Measurements from ENCODE around the gene HIRIP3. TPM values are rescaled to one million over a fixed set of nuclear protein-coding genes. Genes with fewer than 3 reads are reported as not detected.

HIRIP3 gene
- total RNA-seq, 1 donor from 2014 or later, result 7.1 TPM

DNA sequence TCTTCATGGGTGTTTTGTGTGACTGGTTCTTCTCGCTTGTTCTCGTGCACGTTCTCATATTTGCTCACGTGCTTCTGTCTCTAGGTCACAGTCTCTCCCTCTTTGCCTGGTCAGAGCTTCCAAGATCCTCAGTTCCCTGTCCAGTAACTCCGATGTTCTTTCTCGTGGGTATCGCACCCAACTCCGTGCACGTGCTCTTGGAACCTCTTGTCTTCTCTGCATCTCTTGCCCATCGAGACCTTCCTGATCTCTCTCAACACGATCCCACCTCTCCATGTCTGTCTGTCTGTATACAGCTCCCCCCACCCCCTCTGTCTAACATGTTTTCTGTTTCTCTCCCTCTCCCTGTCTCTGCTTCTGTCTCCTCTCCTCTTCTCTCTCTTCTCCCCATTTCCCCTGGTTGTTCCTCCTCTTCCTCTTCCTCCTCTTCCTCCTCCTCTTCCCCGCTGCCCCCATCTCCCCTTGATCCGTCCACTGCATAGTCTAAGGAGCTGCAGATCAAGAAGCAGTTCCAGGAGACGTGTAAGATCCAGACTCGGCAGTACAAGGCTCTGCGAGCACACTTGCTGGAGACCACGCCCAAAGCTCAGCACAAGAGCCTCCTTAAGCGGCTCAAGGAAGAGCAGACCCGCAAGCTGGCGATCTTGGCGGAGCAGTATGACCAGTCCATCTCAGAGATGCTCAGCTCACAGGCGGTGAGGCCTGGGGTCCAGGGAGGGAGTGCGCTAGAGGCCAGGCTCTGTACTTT is 6.1 kb downstream of the HIRIP3 start:
- DNase-seq (ENCODE audit: extremely low spot score in 2 of 2), result no peak
- peaks cover 7% of the 10 kb centered on the region for H3K4me1 ChIP-seq
- no peaks in the 10 kb centered on the region for H3K9me3 ChIP-seq
- no peak overlapping the region for H3K4me3 ChIP-seq
- no peak overlapping the region for H3K27ac ChIP-seq
- intact Hi-C loops (cut with DNase I), result no loop called here
- no peaks in the 10 kb centered on the region for H3K27me3 ChIP-seq
- peaks cover 0 to 66% of the 10 kb centered on the region in 2 donors for H3K36me3 ChIP-seq
- TF ChIP-seq, protein P1, sequence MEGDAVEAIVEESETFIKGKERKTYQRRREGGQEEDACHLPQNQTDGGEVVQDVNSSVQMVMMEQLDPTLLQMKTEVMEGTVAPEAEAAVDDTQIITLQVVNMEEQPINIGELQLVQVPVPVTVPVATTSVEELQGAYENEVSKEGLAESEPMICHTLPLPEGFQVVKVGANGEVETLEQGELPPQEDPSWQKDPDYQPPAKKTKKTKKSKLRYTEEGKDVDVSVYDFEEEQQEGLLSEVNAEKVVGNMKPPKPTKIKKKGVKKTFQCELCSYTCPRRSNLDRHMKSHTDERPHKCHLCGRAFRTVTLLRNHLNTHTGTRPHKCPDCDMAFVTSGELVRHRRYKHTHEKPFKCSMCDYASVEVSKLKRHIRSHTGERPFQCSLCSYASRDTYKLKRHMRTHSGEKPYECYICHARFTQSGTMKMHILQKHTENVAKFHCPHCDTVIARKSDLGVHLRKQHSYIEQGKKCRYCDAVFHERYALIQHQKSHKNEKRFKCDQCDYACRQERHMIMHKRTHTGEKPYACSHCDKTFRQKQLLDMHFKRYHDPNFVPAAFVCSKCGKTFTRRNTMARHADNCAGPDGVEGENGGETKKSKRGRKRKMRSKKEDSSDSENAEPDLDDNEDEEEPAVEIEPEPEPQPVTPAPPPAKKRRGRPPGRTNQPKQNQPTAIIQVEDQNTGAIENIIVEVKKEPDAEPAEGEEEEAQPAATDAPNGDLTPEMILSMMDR (IDR thresholded peaks at IDR 0.05), result no peak
- TF ChIP-seq POLR2AphosphoS5 (IDR thresholded peaks at IDR 0.05; ENCODE audit: insufficient read depth in 1 of 2, low read depth in 1 of 2) (no peak), POLR2A (IDR thresholded peaks at IDR 0.05) (no peak)

DNA sequence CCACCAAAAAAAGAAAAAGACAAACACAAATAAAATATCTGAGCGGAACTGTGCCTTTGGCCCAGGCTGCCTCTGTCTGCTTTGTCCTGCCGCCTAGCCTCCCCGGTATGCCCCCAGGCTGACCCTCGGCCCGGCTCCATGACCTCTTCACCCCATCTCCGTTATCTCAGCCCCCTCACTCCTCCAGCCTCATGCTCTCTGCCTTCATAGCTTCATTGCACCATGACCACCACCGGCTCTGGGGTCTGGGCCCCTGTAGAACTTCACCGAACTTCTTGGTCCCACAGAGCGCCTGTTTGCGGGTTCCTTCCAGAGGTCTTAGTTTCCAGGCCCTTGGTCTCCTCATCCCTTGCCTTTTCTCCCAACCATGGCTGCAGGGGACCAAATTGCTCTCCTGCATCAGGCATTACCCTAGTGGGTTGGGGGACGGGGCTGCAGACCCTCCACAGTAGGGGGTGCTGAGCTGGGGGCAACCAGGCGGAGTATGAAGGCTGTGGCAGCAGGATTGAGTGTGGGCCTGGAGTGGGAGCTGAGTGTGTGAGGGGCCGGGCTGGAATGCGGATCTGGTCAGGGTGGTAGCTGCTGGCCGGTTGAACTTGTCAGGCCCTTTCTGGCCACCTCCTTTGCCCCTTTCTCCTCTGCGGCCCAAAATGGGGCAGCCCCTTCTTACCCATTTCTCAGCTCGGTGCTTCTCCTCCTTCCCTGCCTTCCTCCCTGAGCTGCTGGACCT is 6.9 kb downstream of the HIRIP3 start:
- TF ChIP-seq POLR2A (IDR thresholded peaks at IDR 0.05) (no peak), POLR2AphosphoS5 (IDR thresholded peaks at IDR 0.05; ENCODE audit: insufficient read depth in 1 of 2, low read depth in 1 of 2) (no peak)
- TF ChIP-seq, protein P1 (IDR thresholded peaks at IDR 0.05), result no peak
- no peaks in the 10 kb centered on the region for H3K4me1 ChIP-seq
- H3K9me3 ChIP-seq, result no peaks in the 10 kb centered on the region
- no peaks in the 10 kb centered on the region for H3K27me3 ChIP-seq
- H3K27ac ChIP-seq, result no peak overlapping the region
- peaks cover 0 to 73% of the 10 kb centered on the region in 2 donors for H3K36me3 ChIP-seq
- H3K4me3 ChIP-seq, result no peak overlapping the region
- no peak for DNase-seq (ENCODE audit: extremely low spot score in 2 of 2)
- intact Hi-C loops (cut with DNase I), result no loop called here

DNA sequence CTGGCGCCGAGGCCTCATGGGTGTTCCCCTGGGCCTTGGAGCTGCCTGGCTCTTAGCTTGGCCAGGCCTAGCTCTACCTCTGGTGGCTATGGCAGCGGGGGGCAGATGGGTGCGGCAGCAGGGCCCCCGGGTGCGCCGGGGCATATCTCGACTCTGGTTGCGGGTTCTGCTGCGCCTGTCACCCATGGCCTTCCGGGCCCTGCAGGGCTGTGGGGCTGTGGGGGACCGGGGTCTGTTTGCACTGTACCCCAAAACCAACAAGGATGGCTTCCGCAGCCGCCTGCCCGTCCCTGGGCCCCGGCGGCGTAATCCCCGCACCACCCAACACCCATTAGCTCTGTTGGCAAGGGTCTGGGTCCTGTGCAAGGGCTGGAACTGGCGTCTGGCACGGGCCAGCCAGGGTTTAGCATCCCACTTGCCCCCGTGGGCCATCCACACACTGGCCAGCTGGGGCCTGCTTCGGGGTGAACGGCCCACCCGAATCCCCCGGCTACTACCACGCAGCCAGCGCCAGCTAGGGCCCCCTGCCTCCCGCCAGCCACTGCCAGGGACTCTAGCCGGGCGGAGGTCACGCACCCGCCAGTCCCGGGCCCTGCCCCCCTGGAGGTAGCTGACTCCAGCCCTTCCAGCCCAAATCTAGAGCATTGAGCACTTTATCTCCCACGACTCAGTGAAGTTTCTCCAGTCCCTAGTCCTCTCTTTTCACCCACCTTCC is 7.9 kb downstream of the HIRIP3 start:
- Histone ChIP-seq H3K36me3 (peaks cover 0 to 75% of the 10 kb centered on the region in 2 donors), H3K9me3 (no peaks in the 10 kb centered on the region)
- no peak for DNase-seq (ENCODE audit: extremely low spot score in 2 of 2)

DNA sequence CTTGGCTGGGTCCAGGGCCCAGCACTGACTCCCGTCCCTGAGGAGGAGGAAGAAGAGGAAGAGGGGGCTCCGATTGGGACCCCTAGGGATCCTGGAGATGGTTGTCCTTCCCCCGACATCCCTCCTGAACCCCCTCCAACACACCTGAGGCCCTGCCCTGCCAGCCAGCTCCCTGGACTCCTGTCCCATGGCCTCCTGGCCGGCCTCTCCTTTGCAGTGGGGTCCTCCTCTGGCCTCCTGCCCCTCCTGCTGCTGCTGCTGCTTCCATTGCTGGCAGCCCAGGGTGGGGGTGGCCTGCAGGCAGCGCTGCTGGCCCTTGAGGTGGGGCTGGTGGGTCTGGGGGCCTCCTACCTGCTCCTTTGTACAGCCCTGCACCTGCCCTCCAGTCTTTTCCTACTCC is 8.5 kb downstream of the HIRIP3 start:
- Histone ChIP-seq H3K36me3 (peaks cover 0 to 81% of the 10 kb centered on the region in 2 donors), H3K27ac (no peak overlapping the region), H3K9me3 (no peaks in the 10 kb centered on the region), H3K27me3 (no peaks in the 10 kb centered on the region), H3K4me3 (no peak overlapping the region), H3K4me1 (no peaks in the 10 kb centered on the region)
- no peak for DNase-seq (ENCODE audit: extremely low spot score in 2 of 2)
- intact Hi-C loops (cut with DNase I), result no loop called here
- TF ChIP-seq, protein P1 (IDR thresholded peaks at IDR 0.05), result no peak
- no peak for TF ChIP-seq POLR2A (IDR thresholded peaks at IDR 0.05)

More for the DNA sequence above, 7.9 kb downstream of the HIRIP3 start:
- no peak overlapping the region for H3K27ac ChIP-seq
- no peaks in the 10 kb centered on the region for H3K27me3 ChIP-seq
- no peak overlapping the region for H3K4me3 ChIP-seq
- no peak for TF ChIP-seq POLR2AphosphoS5 (IDR thresholded peaks at IDR 0.05; ENCODE audit: insufficient read depth in 1 of 2, low read depth in 1 of 2)
- TF ChIP-seq POLR2A (IDR thresholded peaks at IDR 0.05), result no peak
- TF ChIP-seq, protein P1 (IDR thresholded peaks at IDR 0.05), result no peak
- H3K4me1 ChIP-seq, result no peaks in the 10 kb centered on the region
- intact Hi-C loops (cut with DNase I), result no loop called here
